SH-SY5Y (cell line): ENCODE results near the gene AMIGO1.

Source experiments
- GATA2 ChIP-seq: IDR thresholded peaks from 2 replicates; pipeline ENCODE4 v1.6.1; 2011; ENCODE audit warnings: mild to moderate bottlenecking, low read depth, low read length
- GATA3 ChIP-seq: IDR thresholded peaks from 2 replicates; pipeline ENCODE4 v1.6.1; 2011; ENCODE audit warnings: low read depth, mild to moderate bottlenecking, low read length, moderate library complexity

The AMIGO1 gene

DNA sequence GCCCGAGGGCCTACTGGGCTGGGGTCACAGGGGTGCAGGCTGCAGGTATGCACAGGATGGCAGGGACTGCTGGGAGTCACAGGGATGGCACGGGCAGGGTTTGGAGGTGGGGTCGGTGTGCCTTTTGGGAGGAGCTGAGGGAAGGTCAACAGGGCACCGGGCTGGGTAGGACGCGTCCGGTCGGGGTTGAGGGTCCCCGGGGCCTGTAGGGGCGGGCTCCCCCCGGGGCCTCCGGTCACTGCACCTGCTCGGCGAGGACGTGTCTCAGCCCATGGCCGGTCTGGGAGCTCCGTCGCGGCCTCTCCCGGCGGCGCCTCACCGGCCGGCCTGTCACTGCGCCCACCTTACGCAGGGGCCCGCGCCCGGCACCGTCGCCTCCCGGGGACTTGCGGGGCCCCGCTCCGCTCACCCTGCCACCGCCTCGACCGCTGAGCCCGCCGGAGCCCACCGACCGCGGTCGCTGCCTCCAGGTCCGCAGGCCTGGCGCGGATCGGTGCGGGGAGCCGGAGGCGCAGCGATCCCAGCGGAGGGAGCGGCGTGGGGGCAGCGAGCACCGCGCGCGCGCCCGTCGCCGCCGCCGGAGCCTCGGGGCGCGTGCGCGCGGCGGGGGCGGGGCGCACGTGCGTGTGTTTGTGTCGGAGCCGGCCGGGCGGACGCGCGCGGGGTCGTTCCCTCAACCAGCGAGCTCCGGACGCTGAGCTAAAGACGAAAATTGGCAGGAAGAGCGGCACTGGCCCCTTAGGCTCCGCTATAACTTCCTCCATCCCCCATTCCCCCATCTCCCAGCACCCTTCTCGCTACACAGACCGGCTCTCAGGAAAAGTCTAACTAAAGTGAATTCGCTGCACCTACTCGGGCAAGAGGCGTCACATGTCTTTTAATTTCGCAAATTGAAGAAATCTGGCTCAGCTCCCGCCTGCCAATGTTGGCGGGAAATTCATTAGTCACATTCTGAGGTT, at the start of gene AMIGO1:
Gene AMIGO1, minus strand, starts transcription at position 552 of the 959 bp plus-strand sequence. CDS start 815 bp downstream, outside the sequence.
- no peak for TF ChIP-seq GATA3
- TF ChIP-seq GATA2: no peak

DNA sequence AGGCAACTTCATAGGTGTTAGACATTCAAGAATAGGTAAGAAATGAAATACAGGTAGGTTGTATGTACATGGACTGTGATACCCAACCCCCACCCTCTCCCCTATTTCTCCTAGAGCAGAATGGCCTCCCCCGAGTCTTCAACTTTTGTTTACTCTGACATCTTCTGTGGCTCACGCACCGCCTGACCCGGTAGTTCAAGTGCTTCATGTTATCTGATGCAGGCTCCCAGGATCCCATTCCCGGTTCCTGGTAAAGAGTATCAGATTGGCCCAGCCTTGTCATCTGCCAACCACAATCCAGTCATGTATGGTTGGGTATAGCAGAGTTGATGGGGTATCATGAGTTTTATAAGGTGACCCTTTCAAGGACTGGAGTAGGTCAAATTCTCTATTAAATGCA, 48.0 kb upstream of the AMIGO1 start:
- no peak for TF ChIP-seq GATA3
- TF ChIP-seq GATA2: no peak

- TF ChIP-seq GATA3 (no peak), GATA2 (no peak)
Measured at GRCh38 chr1:109556563-109556962, 47.0 kb upstream of the AMIGO1 start.

- TF ChIP-seq GATA3 (no peak), GATA2 (no peak)
Measured at GRCh38 chr1:109548321-109549267, 39.1 kb upstream of the AMIGO1 start, which contains the start of gene GNAI3. Gene GNAI3, plus strand, starts transcription at chr1:109548615. Its CDS starts 106 bp downstream, at chr1:109548721.

- no peak for TF ChIP-seq GATA3
- no peak for TF ChIP-seq GATA2
Measured at GRCh38 chr1:109547463-109548320, 38.2 kb upstream of the AMIGO1 start.

DNA sequence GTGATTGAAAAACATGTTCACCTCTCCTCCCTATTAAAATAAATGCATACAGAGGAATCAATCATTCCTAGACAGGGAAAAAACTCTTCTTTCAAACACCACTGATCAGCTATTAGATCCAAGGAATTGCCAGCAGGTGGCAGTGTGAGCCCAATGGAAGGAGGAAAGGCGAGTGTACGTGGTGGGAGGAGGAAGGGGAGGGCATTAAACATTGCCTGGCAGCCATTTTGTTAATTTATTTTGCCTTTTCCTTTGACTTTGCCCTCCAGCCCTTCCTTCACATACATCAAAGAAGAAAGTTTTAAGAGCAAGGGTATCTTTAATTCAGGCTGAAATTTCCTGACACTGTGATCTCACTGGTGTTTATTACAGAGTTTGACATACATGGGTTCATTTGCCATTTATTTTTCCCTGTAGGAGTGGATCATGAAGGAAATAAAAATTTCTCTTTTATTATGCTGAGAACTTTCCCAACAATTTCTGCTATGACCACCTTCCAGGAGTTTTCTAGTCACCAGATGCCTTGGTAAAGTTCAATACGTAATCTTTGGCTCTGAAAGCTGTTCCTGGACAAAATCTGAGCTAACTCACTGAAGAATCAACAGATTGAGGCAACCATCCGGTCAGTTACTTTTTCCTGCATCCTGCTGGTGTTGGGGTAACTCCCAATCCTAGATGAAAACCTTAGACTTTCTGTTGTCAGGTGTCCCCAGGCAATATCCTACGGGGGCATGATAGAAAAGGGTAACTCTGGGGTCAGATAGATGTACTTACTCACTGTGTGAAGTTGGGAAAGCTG, 37.0 kb upstream of the AMIGO1 start:
- TF ChIP-seq GATA2: no peak
- no peak for TF ChIP-seq GATA3

DNA sequence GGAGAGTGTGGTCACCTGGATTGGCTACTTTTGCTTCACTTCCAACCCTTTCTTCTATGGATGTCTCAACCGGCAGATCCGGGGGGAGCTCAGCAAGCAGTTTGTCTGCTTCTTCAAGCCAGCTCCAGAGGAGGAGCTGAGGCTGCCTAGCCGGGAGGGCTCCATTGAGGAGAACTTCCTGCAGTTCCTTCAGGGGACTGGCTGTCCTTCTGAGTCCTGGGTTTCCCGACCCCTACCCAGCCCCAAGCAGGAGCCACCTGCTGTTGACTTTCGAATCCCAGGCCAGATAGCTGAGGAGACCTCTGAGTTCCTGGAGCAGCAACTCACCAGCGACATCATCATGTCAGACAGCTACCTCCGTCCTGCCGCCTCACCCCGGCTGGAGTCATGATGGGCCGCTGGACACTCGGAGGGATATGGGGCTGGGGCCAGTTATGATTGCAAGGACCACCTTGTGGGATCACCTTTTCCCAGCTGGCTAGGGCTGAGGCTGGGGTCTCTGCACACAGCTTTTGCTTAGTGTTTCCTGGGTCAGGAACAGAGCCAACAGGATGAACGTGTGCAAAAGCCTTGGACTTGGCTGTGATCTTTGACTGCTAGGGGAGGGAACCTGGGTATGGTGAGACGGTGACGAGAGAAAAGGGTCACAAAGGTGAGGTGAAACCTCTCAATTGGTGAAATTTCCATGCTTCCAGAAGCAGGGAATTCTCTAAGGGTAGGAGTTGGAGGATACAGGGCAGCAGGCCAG, 34.6 kb upstream of the AMIGO1 start:
- TF ChIP-seq GATA3 (no peak), GATA2 (no peak)

DNA sequence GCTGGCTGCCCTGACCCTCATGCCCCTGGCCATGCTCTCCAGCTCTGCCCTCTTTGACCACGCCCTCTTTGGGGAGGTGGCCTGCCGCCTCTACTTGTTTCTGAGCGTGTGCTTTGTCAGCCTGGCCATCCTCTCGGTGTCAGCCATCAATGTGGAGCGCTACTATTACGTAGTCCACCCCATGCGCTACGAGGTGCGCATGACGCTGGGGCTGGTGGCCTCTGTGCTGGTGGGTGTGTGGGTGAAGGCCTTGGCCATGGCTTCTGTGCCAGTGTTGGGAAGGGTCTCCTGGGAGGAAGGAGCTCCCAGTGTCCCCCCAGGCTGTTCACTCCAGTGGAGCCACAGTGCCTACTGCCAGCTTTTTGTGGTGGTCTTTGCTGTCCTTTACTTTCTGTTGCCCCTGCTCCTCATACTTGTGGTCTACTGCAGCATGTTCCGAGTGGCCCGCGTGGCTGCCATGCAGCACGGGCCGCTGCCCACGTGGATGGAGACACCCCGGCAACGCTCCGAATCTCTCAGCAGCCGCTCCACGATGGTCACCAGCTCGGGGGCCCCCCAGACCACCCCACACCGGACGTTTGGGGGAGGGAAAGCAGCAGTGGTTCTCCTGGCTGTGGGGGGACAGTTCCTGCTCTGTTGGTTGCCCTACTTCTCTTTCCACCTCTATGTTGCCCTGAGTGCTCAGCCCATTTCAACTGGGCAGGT, 33.9 kb upstream of the AMIGO1 start:
- TF ChIP-seq GATA3: no peak
- no peak for TF ChIP-seq GATA2

DNA sequence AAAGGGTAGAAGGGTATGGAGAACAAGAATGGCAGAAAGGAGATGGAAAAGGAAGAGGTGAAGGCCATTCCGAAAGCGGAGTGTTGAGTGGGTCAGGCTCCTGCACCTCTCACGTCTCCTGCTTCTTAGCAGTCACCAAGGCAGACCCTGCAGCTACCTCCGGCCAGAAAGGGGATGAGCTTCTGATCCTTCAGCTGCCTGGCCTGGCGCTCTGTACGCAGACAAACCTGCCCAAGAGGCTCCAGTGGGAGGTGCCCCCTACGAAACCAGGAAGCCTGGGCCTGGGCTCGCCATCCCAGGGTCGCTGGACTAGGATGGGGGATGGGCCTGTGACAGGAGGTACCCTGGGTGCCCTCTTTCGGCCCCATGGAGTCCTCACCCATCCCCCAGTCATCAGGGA, 33.1 kb upstream of the AMIGO1 start:
- no peak for TF ChIP-seq GATA2
- TF ChIP-seq GATA3: no peak

DNA sequence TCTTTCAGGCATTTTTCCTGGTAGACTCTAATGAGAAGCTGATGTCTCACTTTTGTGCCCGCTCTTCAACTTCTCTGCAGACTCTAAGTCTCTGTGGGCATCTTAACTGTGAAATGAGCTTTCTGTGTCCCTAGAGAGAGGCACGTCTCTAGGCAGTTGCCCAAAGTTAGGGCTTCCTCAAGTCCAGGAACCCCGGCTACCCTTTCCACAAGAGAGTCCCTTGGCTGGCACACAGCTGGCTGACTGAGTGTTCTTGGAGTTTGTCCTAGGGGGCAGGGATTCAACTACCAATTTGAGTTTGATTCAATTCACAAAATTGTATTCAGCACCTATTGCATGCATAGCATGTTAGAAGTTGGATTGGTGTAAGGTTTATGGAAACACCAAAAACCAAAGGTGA, 31.6 kb upstream of the AMIGO1 start:
- TF ChIP-seq GATA2 (no peak), GATA3 (no peak)

- TF ChIP-seq GATA2: no peak
- TF ChIP-seq GATA3: no peak
Measured at GRCh38 chr1:109539676-109540075, 30.1 kb upstream of the AMIGO1 start, which contains the start of gene GPR61. Gene GPR61, plus strand, starts transcription at chr1:109539872. Its CDS starts 3,151 bp downstream, at chr1:109543023.
